Naive thymus-derived CD4-positive, alpha-beta T cell (primary cell): ENCODE results near the gene SLC13A5. TPM values are rescaled to one million over a fixed set of nuclear protein-coding genes. Genes with fewer than 3 reads are reported as not detected.

Experiments used
- ATAC-seq: fragments of 150-1000 bp; cut with Tn5 transposase; 2 replicates; pipeline ENCODE4 v1.10.0; 2021; ENCODE audit warnings: mild to moderate bottlenecking, moderate library complexity
- CTCF ChIA-PET: fragments of 350-600 bp; sonication (Branson Sonifier 250); formaldehyde crosslinking; loops from one replicate; lab custom pipeline; 2021; ENCODE audit warnings: antibody characterized with exemption; lab: Charles Lee
- POLR2A ChIA-PET: fragments of 350-600 bp; sonication (Branson Sonifier 250); formaldehyde crosslinking; loops from one replicate; lab custom pipeline; 2021; ENCODE audit warnings: antibody characterized with exemption, inconsistent platforms; lab: Charles Lee
- DNase-seq, 9 donors: peaks; one replicate each; pipeline versions ENCODE4 v3.0.0 to v3.0.0-alpha.2; 2020 to 2022; ENCODE audit warnings: mixed read lengths in 1 of 9
- H3K27ac ChIP-seq: one replicate; pipeline ENCODE4 v1.7.0; 2013; ENCODE audit warnings: mild to moderate bottlenecking, low read depth, low read length, moderate library complexity
- H3K27me3 ChIP-seq, 2 donors: one replicate each; pipeline ENCODE4 v1.7.0; 2013; ENCODE audit warnings: low read length in 2 of 2, mild to moderate bottlenecking in 2 of 2, moderate library complexity in 2 of 2; ENCODE audit not compliant: control insufficient read depth in 2 of 2, insufficient read depth in 2 of 2
- H3K36me3 ChIP-seq, 3 experiments: 1 replicate in 2 of 3; 2 replicates in 1 of 3; pipeline ENCODE4 v1.7.0; 2013; ENCODE audit warnings: low read length in 3 of 3, mild to moderate bottlenecking in 3 of 3, moderate library complexity in 1 of 3; ENCODE audit not compliant: insufficient read depth in 3 of 3, control insufficient read depth in 2 of 3
- H3K4me1 ChIP-seq, 2 donors: one replicate each; pipeline ENCODE4 v1.7.0; 2013; ENCODE audit warnings: low read length in 2 of 2, mild to moderate bottlenecking in 2 of 2, moderate library complexity in 1 of 2; ENCODE audit not compliant: control insufficient read depth in 2 of 2, insufficient read depth in 2 of 2
- H3K4me3 ChIP-seq: 2 replicates; pipeline ENCODE4 v1.7.0; 2013; ENCODE audit warnings: mild to moderate bottlenecking, low read length
- H3K9me3 ChIP-seq, 3 experiments: 1 replicate in 2 of 3; 2 replicates in 1 of 3; pipeline ENCODE4 v1.7.0; 2013; ENCODE audit warnings: low read length in 3 of 3; ENCODE audit not compliant: control insufficient read depth in 2 of 3
- H3K27ac Mint-ChIP-seq, 9 donors: one replicate each; pipeline ENCODE4 v1.8.0; 2020 to 2022; ENCODE audit warnings: mixed read lengths in 9 of 9, mild to moderate bottlenecking in 8 of 9, moderate library complexity in 5 of 9, inconsistent platforms in 2 of 9
- H3K27me3 Mint-ChIP-seq, 5 donors: one replicate each; pipeline ENCODE4 v1.8.0; 2021 to 2022; ENCODE audit warnings: mixed read lengths in 5 of 5, mild to moderate bottlenecking in 1 of 5
- H3K36me3 Mint-ChIP-seq, 5 donors: one replicate each; pipeline ENCODE4 v1.8.0; 2020 to 2022; ENCODE audit warnings: mixed read lengths in 5 of 5, mild to moderate bottlenecking in 3 of 5, inconsistent platforms in 1 of 5
- H3K4me1 Mint-ChIP-seq, 7 donors: one replicate each; pipeline ENCODE4 v1.8.0; 2020 to 2022; ENCODE audit warnings: mixed read lengths in 7 of 7, mild to moderate bottlenecking in 3 of 7, inconsistent platforms in 1 of 7
- H3K4me3 Mint-ChIP-seq, 10 donors: one replicate each; pipeline ENCODE4 v1.8.0; 2020 to 2022; ENCODE audit warnings: mild to moderate bottlenecking in 10 of 10, mixed read lengths in 10 of 10, moderate library complexity in 6 of 10, inconsistent platforms in 2 of 10
- H3K9me3 Mint-ChIP-seq, 11 donors: one replicate each; pipeline ENCODE4 v1.8.0; 2020 to 2022; ENCODE audit warnings: mixed read lengths in 11 of 11, mild to moderate bottlenecking in 4 of 11, inconsistent platforms in 1 of 11, moderate library complexity in 1 of 11
- intact Hi-C, 2 donors: fragments of 100-400 bp; cut with micrococcal nuclease; formaldehyde crosslinking; loops; one replicate each; pipeline ENCODE4 v1.15.1; 2023
- microRNA-seq: library from miRNA; unstranded; fragments of <30 nt; microRNA quantifications from one replicate; pipeline ENCODE4 v1.2.0, GENCODE V29; 2022; ENCODE audit warnings: borderline microRNAs expressed
- polyA plus RNA-seq, 2 donors: library from polyadenylated mRNA; unstranded; fragments of 300-500 nt; fragmentation: Illumina TruSeq; gene quantifications; one replicate each; pipeline ENCODE4 v1.2.3, GENCODE V29; 2021
- total RNA-seq, 6 experiments: library from RNA in 5 of 6; stranded (reverse) in 5 of 6; gene quantifications; 1 replicate in 5 of 6; 2 replicates in 1 of 6; pipeline ENCODE4 v1.2.3 and lab custom pipeline; 2021 to 2026

SLC13A5 gene
- total and polyA plus RNA-seq, 7 experiments from 2014 or later = not detected

DNA sequence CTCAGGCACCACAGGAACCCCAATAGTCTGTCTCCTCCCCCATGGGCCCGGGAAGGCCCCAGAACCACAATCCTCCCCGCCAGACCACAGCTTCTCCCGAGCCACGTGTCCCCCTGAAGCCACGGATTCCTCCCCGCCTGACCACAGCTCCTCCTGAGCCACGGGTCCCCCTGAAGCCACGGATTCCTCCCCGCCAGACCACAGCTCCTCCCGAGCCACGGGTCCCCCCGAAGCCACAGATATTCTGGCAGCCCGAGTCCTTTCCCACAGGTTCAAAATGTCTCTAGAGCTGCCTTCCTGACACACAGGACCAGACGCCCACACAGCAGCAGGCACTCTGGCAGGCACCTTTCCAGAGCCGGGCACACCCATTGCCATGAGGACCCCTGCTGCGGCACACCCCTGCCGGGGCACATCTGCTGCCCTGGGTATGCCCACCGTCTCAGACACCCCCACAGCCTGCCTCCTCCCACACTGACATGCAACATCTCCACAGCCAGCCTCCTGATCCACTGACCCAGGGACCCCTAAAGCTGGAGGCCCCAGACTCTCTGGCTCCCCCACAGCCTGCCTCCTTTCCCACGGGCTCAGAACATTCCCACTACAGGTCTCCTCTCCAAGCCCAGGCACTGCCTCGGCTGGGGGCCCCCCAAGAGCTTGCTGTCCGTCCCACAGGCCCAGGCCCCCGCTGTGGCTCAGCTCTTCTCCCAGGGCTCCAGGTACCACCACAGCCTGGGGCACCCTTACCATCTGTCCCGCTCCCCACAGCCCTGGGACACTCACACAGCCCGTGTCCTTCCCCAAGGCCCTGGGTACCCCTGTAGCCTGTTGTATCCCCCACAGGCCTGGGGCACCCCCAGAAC is 74.9 kb downstream of the SLC13A5 start:
- Histone ChIP-seq H3K9me3 (no peaks in the 10 kb centered on the region), H3K27me3 (no peaks in the 10 kb centered on the region), H3K36me3 (peaks cover 3 to 23% (median 5%) of the 10 kb centered on the region in 3 experiments), H3K4me3 (no peak overlapping the region), H3K4me1 (peaks cover 17 to 24% of the 10 kb centered on the region in 2 donors), H3K27ac (no peak overlapping the region)
- Mint-ChIP-seq H3K9me3 (no peaks in the 10 kb centered on the region), H3K27me3 (no peaks in the 10 kb centered on the region), H3K4me1 (peaks cover 29 to 46% (median 42%) of the 10 kb centered on the region in 7 donors), H3K4me3 (peak overlapping the region in 9 of 10 donors; percentile 44 to 97 (median 65)), H3K27ac (peak overlapping the region in 4 of 9 donors; percentile 25 to 88 (median 50)), H3K36me3 (peaks cover 8 to 18% (median 15%) of the 10 kb centered on the region in 5 donors)
- no peak for DNase-seq
- ATAC-seq = no peak
- intact Hi-C loops = no loop called here
- POLR2A ChIA-PET = interaction anchor here (0.6 to 4.5 kb wide), 5 partner anchors 9 to 300 kb away, joined by 3 to 51 read pairs (median 3); partner anchors contain the start of genes C17orf100 and MED31
- CTCF ChIA-PET = no interaction called here

DNA sequence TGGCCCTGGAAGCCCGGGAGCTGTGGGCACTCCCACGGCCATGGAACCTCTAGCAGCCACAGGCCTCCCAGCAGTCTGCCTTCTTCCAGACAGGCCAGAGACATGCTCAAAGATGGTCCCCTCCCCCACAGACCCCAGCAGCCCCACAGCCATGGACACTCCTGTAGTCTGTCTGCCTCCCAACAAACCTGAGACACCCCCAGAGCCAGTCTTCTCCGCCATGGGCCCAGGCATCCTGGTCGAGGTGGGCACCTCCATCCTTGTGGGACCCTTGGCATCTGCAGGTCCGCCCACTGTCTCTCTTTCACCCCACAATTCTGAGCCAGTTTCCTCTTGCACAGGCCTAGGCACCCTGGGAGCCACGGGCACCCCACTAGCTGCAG is 75.7 kb downstream of the SLC13A5 start:
- CTCF ChIA-PET = no interaction called here
- H3K27ac Mint-ChIP-seq = peak overlapping the region in 2 of 9 donors; percentile 25 to 43

DNA sequence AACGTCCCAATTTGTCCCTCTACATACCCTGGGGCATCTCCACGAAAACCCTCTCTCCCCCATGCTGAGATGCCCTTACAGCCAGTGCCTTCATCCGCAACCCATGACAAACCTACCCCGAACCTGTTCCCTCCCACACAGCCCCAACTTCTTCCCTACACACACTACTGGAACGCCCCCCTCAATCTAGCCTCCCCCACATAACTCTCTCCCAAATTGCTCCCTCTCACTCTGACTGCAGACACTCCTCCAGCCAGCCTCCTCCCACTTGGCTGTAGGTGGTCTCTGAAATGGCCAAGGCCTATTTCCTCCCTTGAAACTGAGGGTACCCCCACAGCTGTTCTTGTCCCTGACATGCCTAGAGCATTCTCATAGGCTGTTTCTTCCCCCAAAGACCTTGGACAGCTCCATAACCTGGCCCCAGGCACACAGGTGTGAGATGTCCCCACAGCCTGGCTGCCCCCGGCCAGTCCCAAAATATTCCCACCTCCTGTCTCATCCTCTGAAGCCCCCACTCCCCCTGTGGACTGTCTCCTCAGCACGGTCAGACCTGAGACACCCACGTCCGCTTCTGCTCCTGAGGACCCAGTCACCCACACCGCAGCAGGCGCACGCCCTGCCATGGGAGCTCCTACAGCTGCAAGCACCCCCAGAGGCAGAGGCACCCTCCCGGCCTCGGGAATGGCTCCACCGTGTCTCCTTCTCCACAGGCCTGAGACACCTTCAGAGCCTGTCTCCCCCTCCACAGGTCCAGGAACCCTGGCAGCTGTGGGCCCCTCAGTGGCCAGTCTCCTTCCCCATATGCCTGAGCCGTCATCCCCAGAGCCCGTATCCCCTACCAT is 76.3 kb downstream of the SLC13A5 start:
- Histone ChIP-seq H3K4me3 (no peak overlapping the region), H3K27me3 (no peaks in the 10 kb centered on the region), H3K9me3 (no peaks in the 10 kb centered on the region), H3K4me1 (peaks cover 13 to 18% of the 10 kb centered on the region in 2 donors), H3K36me3 (peaks cover 5 to 27% (median 7%) of the 10 kb centered on the region in 3 experiments), H3K27ac (no peak overlapping the region)
- CTCF ChIA-PET = no interaction called here
- no peak for DNase-seq
- H3K4me1 Mint-ChIP-seq = peaks cover 21 to 42% (median 28%) of the 10 kb centered on the region in 7 donors
- POLR2A ChIA-PET = no interaction called here
- H3K36me3 Mint-ChIP-seq = peaks cover 14 to 31% (median 23%) of the 10 kb centered on the region in 5 donors
- H3K27me3 Mint-ChIP-seq = no peaks in the 10 kb centered on the region
- no peak for ATAC-seq
- peak overlapping the region in 2 of 10 donors; percentile 37 to 73 for H3K4me3 Mint-ChIP-seq
- H3K27ac Mint-ChIP-seq = peak overlapping the region in 2 of 9 donors; percentile 50 to 65
- no peaks in the 10 kb centered on the region for H3K9me3 Mint-ChIP-seq
- intact Hi-C loops = no loop called here

More for the DNA sequence above, 75.7 kb downstream of the SLC13A5 start:
- no peak overlapping the region for H3K4me3 ChIP-seq
- no peaks in the 10 kb centered on the region for H3K9me3 ChIP-seq
- Mint-ChIP-seq H3K9me3 (no peaks in the 10 kb centered on the region), H3K4me1 (peaks cover 27 to 45% (median 34%) of the 10 kb centered on the region in 7 donors), H3K36me3 (peaks cover 14 to 26% (median 20%) of the 10 kb centered on the region in 5 donors), H3K27me3 (no peaks in the 10 kb centered on the region), H3K4me3 (peak overlapping the region in 1 of 10 donors; percentile 37)
- ATAC-seq = no peak
- H3K27me3 ChIP-seq = no peaks in the 10 kb centered on the region
- H3K4me1 ChIP-seq = peaks cover 17 to 24% of the 10 kb centered on the region in 2 donors
- no peak overlapping the region for H3K27ac ChIP-seq
- DNase-seq = no peak
- intact Hi-C loops = no loop called here
- H3K36me3 ChIP-seq = peaks cover 5 to 24% (median 7%) of the 10 kb centered on the region in 3 experiments
- POLR2A ChIA-PET = interaction anchor here (0.6 to 1.1 kb wide), 2 partner anchors 13 to 16 kb away, joined by 3 read pairs; no protein-coding TSS in a partner anchor

DNA sequence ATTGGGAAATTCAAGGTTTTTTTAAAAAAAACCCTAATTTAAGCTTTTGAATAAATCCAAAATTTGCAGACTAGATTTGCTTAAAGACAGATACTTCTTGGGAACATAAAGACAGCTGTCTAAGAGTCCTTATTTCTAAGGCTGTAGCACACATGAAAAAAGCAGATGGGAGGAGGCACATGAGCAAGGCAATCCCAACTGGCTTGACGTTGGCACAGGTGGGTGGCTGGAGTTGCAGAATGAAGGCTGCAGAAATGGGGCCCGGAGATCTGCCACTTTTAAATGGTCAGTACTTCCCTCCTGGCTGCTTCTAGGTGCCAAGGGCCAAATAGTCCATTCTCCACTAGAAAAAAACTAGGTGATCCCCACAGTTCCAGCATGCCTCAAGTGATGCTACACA is 77.1 kb downstream of the SLC13A5 start:
- ATAC-seq (no peak), DNase-seq (no peak)
- H3K27me3 ChIP-seq = no peaks in the 10 kb centered on the region
- H3K4me3 ChIP-seq = no peak overlapping the region
- H3K4me1 ChIP-seq = peaks cover 10 to 13% of the 10 kb centered on the region in 2 donors
- ChIA-PET POLR2A (no interaction called here), CTCF (no interaction called here)
- H3K27ac ChIP-seq = no peak overlapping the region
- intact Hi-C loops = no loop called here
- Mint-ChIP-seq H3K4me1 (peaks cover 20 to 40% (median 24%) of the 10 kb centered on the region in 7 donors), H3K27ac (peak overlapping the region in 1 of 9 donors; percentile 50), H3K9me3 (no peaks in the 10 kb centered on the region), H3K4me3 (no peak overlapping the region), H3K36me3 (peaks cover 14 to 36% (median 27%) of the 10 kb centered on the region in 5 donors), H3K27me3 (no peaks in the 10 kb centered on the region)
- peaks cover 5 to 29% (median 7%) of the 10 kb centered on the region in 3 experiments for H3K36me3 ChIP-seq
- no peaks in the 10 kb centered on the region for H3K9me3 ChIP-seq

Small RNA genes lying within 50 kb of the gene (microRNA-seq; reads per million reads assigned to microRNA genes)
- gene MIR4520-1 (not detected), gene MIR4520-2 (not detected)

Other genes with a start within 250 kb of the SLC13A5 start
- under 1 TPM; 0.46 to 0.58 (median 0.51) TPM for gene PITPNM3, start 156.8 kb downstream of the SLC13A5 start, total RNA-seq
- under 1 TPM in 1 of 2 donors, not detected in 1; 0.04 TPM for gene PITPNM3, start 156.8 kb downstream of the SLC13A5 start, polyA plus RNA-seq
- 10 to 100 TPM; 12.4 to 18.4 (median 17.9) TPM for gene KIAA0753, start 72.7 kb downstream of the SLC13A5 start, total RNA-seq
- gene KIAA0753, start 72.7 kb downstream of the SLC13A5 start, polyA plus RNA-seq = 1 to 10 TPM; 2.6 to 3.5 TPM
- gene TXNDC17, start 72.3 kb downstream of the SLC13A5 start, total RNA-seq = 10 to 100 TPM; 14.3 to 70.3 (median 18.5) TPM
- gene TXNDC17, start 72.3 kb downstream of the SLC13A5 start, polyA plus RNA-seq = 10 to 100 TPM; 65.1 to 89.7 TPM
- gene MED31, start 61.8 kb downstream of the SLC13A5 start, total RNA-seq = 10 to 100 TPM; 21.4 to 41.2 (median 28.2) TPM
- 10 to 100 TPM; 24.0 to 26.7 TPM for gene MED31, start 61.8 kb downstream of the SLC13A5 start, polyA plus RNA-seq
- gene C17orf100, start 61.6 kb downstream of the SLC13A5 start, total RNA-seq = 1 to 10 TPM; 1.9 to 6.1 (median 1.9) TPM
- 1 to 10 TPM; 6.1 to 9.5 TPM for gene C17orf100, start 61.6 kb downstream of the SLC13A5 start, polyA plus RNA-seq
- gene XAF1, start 42.7 kb upstream of the SLC13A5 start, total RNA-seq = 100 to 1,000 TPM in 1 of 5 experiments, 10 to 100 TPM in 4; 36.3 to 475 (median 76.6) TPM
- 10 to 100 TPM; 28.1 to 53.4 TPM for gene XAF1, start 42.7 kb upstream of the SLC13A5 start, polyA plus RNA-seq
- 1 to 10 TPM in 1 of 5 experiments, under 1 TPM in 4; 0.30 to 7.4 (median 0.66) TPM for gene FBXO39, start 62.8 kb upstream of the SLC13A5 start, total RNA-seq
- under 1 TPM; 0.27 to 0.38 TPM for gene FBXO39, start 62.8 kb upstream of the SLC13A5 start, polyA plus RNA-seq
- gene TEKT1, start 118.4 kb upstream of the SLC13A5 start, total RNA-seq = not detected
- gene TEKT1, start 118.4 kb upstream of the SLC13A5 start, polyA plus RNA-seq = not detected